Mammary epithelial cell (primary cell): ENCODE data around the gene MEX3B.

Experiments used
- EZH2 ChIP-seq: IDR thresholded peaks from 2 replicates; pipeline ENCODE4 v1.6.1; 2012; ENCODE audit warnings: low read length, inconsistent platforms, borderline replicate concordance
- TF ChIP-seq, protein P1 (sequence below), 2 donors: IDR thresholded peaks in 1 of 2; conservative IDR thresholded peaks in 1 of 2; 2 replicates each; pipeline ENCODE4 v1.5.1; 2011 to 2012; ENCODE audit warnings: inconsistent platforms in 2 of 2, low read length in 2 of 2, mild to moderate bottlenecking in 2 of 2, control low read depth in 1 of 2, low read depth in 1 of 2; ENCODE audit not compliant: insufficient read depth in 1 of 2; ENCODE audit errors: extremely low read depth in 1 of 2

DNA sequence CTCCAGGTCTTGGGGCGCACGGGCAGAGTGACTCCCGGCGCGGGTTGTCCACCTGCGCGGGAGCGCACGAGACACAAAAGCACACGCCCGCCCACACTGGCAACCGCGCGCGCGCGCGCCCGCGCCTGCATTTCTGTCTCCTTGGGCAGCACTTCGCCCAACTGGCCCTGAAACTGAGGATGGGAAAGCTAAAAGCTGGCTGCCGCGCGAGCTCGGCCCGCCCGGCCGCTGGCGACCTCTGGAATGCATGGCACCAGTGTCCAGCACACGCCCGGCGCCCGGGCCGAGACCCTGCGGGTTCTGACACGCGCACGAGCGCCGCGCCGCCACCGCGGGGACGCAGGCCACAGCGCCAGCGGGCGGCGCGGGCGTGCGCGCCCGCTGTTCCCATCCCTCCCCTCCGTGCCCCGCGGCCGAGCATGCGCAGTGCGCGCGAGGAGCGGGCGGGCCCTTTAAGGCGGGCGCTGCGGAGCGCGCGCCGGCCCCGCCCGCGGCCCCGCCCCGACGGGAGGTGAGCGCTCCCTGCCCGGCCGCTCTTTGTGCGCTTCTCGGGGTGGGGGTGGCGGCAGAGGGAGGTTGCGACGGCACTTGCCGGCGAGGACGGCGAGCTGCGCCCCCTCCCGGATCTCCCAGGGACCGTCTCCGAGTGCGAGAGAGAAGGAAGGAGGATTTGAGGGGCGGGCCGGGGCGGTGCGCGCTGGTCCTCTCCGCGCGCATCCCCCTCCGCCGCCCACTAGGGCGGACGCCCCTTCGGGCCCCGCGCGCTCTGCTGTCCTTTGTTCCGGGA is 1.0 kb upstream of the MEX3B start:
- TF ChIP-seq, protein P1, sequence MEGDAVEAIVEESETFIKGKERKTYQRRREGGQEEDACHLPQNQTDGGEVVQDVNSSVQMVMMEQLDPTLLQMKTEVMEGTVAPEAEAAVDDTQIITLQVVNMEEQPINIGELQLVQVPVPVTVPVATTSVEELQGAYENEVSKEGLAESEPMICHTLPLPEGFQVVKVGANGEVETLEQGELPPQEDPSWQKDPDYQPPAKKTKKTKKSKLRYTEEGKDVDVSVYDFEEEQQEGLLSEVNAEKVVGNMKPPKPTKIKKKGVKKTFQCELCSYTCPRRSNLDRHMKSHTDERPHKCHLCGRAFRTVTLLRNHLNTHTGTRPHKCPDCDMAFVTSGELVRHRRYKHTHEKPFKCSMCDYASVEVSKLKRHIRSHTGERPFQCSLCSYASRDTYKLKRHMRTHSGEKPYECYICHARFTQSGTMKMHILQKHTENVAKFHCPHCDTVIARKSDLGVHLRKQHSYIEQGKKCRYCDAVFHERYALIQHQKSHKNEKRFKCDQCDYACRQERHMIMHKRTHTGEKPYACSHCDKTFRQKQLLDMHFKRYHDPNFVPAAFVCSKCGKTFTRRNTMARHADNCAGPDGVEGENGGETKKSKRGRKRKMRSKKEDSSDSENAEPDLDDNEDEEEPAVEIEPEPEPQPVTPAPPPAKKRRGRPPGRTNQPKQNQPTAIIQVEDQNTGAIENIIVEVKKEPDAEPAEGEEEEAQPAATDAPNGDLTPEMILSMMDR (conservative IDR thresholded peaks at IDR 0.05 in 1 of 2, IDR thresholded peaks at IDR 0.05 in 1 of 2; ENCODE audit: extremely low read depth in 1 of 2, insufficient read depth in 1 of 2, low read depth in 1 of 2, low read length in 2 of 2) = peak; percentile 33 to 65
- no peak for TF ChIP-seq EZH2
